GM12875 (cell line): ENCODE data around the gene KPRP.

ENCODE experiments used
- H3K4me3 ChIP-seq: one replicate; pipeline ENCODE4 v1.5.1; 2011; ENCODE audit warnings: low read depth, low read length, control low read depth
- CTCF ChIP-seq: IDR thresholded peaks from 2 replicates; pipeline ENCODE4 v1.5.1; 2011; ENCODE audit warnings: low read depth, mild to moderate bottlenecking, control low read depth, inconsistent platforms, low read length, moderate library complexity, borderline replicate concordance; ENCODE audit not compliant: insufficient read depth

KPRP gene

GRCh38 chr1:152756872-152757271 is 953 bp upstream of the KPRP start:
- TF ChIP-seq CTCF, result no peak
- no peak overlapping the region for H3K4me3 ChIP-seq

- no peak overlapping the region for H3K4me3 ChIP-seq
- TF ChIP-seq CTCF, result no peak
Observed at GRCh38 chr1:152758636-152759035, 811 bp downstream of the KPRP start.

- H3K4me3 ChIP-seq, result no peak overlapping the region
- no peak for TF ChIP-seq CTCF
Observed at GRCh38 chr1:152759453-152760173, 1.8 kb downstream of the KPRP start.

- no peak overlapping the region for H3K4me3 ChIP-seq
Observed at GRCh38 chr1:152760551-152761190, 2.8 kb downstream of the KPRP start.

GRCh38 chr1:152761609-152762213 is 3.9 kb downstream of the KPRP start:
- no peak overlapping the region for H3K4me3 ChIP-seq
- no peak for TF ChIP-seq CTCF

More at GRCh38 chr1:152760551-152761190, 2.8 kb downstream of the KPRP start:
- TF ChIP-seq CTCF, result no peak

GRCh38 chr1:152768847-152769533 is 11.2 kb downstream of the KPRP start:
- no peak overlapping the region for H3K4me3 ChIP-seq
- TF ChIP-seq CTCF, result no peak
